GM18507 (cell line): ENCODE results near the gene IL31RA.

ENCODE experiments used
- DNase-seq: peaks from one replicate; pipeline ENCODE4 v3.0.0; 2011; ENCODE audit warnings: low read depth; ENCODE audit not compliant: insufficient read length; ENCODE audit errors: extremely low spot score
- FAIRE-seq: peaks from 2 replicates; lab custom pipeline; 2011; peaks lifted over from hg19 to GRCh38; lab: Jason Lieb, UNC

IL31RA gene

GRCh38 chr5:55856516-55857246 lies 5.5 kb downstream of the IL31RA start:
- DNase-seq = no peak

GRCh38 chr5:55857247-55857640 lies 6.1 kb downstream of the IL31RA start:
- FAIRE-seq = no peak

More at GRCh38 chr5:55856516-55857246, 5.5 kb downstream of the IL31RA start:
- FAIRE-seq = no peak

GRCh38 chr5:55858104-55858503 lies 6.9 kb downstream of the IL31RA start:
- no peak for DNase-seq
- no peak for FAIRE-seq

More at GRCh38 chr5:55857247-55857640, 6.1 kb downstream of the IL31RA start:
- DNase-seq = no peak

GRCh38 chr5:55860288-55860687 lies 9.1 kb downstream of the IL31RA start:
- DNase-seq (no peak), FAIRE-seq (no peak)

GRCh38 chr5:55860709-55861108 lies 9.6 kb downstream of the IL31RA start:
- FAIRE-seq (no peak), DNase-seq (no peak)

GRCh38 chr5:55864606-55865541 lies 13.7 kb downstream of the IL31RA start:
- FAIRE-seq (no peak), DNase-seq (no peak)

GRCh38 chr5:55865831-55866230 lies 14.7 kb downstream of the IL31RA start:
- no peak for FAIRE-seq
- DNase-seq = no peak

- DNase-seq (no peak), FAIRE-seq (no peak)
These were observed 15.3 kb downstream of the IL31RA start for GRCh38 chr5:55866485-55866884.

GRCh38 chr5:55866934-55867333 lies 15.8 kb downstream of the IL31RA start:
- DNase-seq (no peak), FAIRE-seq (no peak)

GRCh38 chr5:55868846-55869245 lies 17.7 kb downstream of the IL31RA start:
- no peak for FAIRE-seq
- no peak for DNase-seq

- DNase-seq (no peak), FAIRE-seq (no peak)
These were observed 18.7 kb downstream of the IL31RA start for GRCh38 chr5:55869847-55870246.

- FAIRE-seq = no peak
- no peak for DNase-seq
These were observed 22.1 kb downstream of the IL31RA start for GRCh38 chr5:55873234-55873633.

- DNase-seq (no peak), FAIRE-seq (no peak)
These were observed 26.5 kb downstream of the IL31RA start for GRCh38 chr5:55877655-55878054.

GRCh38 chr5:55880453-55880852 lies 29.3 kb downstream of the IL31RA start:
- no peak for FAIRE-seq
- no peak for DNase-seq

GRCh38 chr5:55885359-55885758 lies 34.2 kb downstream of the IL31RA start:
- no peak for FAIRE-seq
- DNase-seq = no peak

GRCh38 chr5:55888205-55888604 lies 37.0 kb downstream of the IL31RA start:
- DNase-seq (no peak), FAIRE-seq (no peak)

- FAIRE-seq = no peak
- DNase-seq = no peak
These were observed 41.3 kb downstream of the IL31RA start for GRCh38 chr5:55892479-55892878.

- no peak for FAIRE-seq
- DNase-seq = no peak
These were observed 43.0 kb downstream of the IL31RA start for GRCh38 chr5:55894135-55894534.

GRCh38 chr5:55895346-55895745 lies 44.2 kb downstream of the IL31RA start:
- DNase-seq (no peak), FAIRE-seq (no peak)

GRCh38 chr5:55896238-55896637 lies 45.1 kb downstream of the IL31RA start:
- DNase-seq (no peak), FAIRE-seq (no peak)

- FAIRE-seq (no peak), DNase-seq (no peak)
These were observed 45.5 kb downstream of the IL31RA start for GRCh38 chr5:55896663-55897062.
